H9 (cell line): ENCODE measurements around the gene MRPS15. TPM values are rescaled to one million over a fixed set of nuclear protein-coding genes. Genes with fewer than 3 reads are reported as not detected.
A peak's percentile ranks its signal among the peaks of the same experiment; 100 is the strongest.
"Not testable (repeated sequence)": the region's sequence is repeated elsewhere in the genome, so short reads cannot be mapped to it uniquely, and the experiment has no call there.

ENCODE experiments used
- DNase-seq: peaks from one replicate; pipeline ENCODE4 v3.0.0-alpha.2; 2017
- H2AFZ ChIP-seq: one replicate; pipeline ENCODE4 v1.6.1; 2013; ENCODE audit warnings: mild to moderate bottlenecking, low read length, control low read depth, moderate library complexity
- H2AK5ac ChIP-seq: 2 replicates; pipeline ENCODE4 v1.6.1; 2013; ENCODE audit warnings: low read length, control low read depth, mixed read lengths; ENCODE audit not compliant: insufficient read length
- H2BK120ac ChIP-seq: one replicate; pipeline ENCODE4 v1.6.1; 2013; ENCODE audit warnings: low read depth, mild to moderate bottlenecking, low read length, control low read depth, inconsistent platforms; ENCODE audit not compliant: poor library complexity, severe bottlenecking
- H2BK12ac ChIP-seq: 2 replicates; pipeline ENCODE4 v1.6.1; 2013; ENCODE audit warnings: low read length, control low read depth, mixed read lengths, low read depth; ENCODE audit not compliant: insufficient read length
- H2BK15ac ChIP-seq: 2 replicates; pipeline ENCODE4 v1.6.1; 2013; ENCODE audit warnings: low read depth, low read length, control low read depth
- H2BK20ac ChIP-seq: one replicate; pipeline ENCODE4 v1.6.1; 2013; ENCODE audit warnings: low read depth, mild to moderate bottlenecking, low read length, control low read depth, inconsistent platforms; ENCODE audit not compliant: poor library complexity, severe bottlenecking
- H2BK5ac ChIP-seq: 2 replicates; pipeline ENCODE4 v1.6.1; 2013; ENCODE audit warnings: low read length, control low read depth, mixed read lengths; ENCODE audit not compliant: insufficient read length
- H3K14ac ChIP-seq: 2 replicates; pipeline ENCODE4 v1.6.1; 2013; ENCODE audit warnings: low read length, control low read depth; ENCODE audit not compliant: insufficient read depth
- H3K18ac ChIP-seq: 2 replicates; pipeline ENCODE4 v1.6.1; 2013; ENCODE audit warnings: low read depth, mild to moderate bottlenecking, mixed read lengths, low read length, control low read depth; ENCODE audit not compliant: insufficient read length
- H3K23ac ChIP-seq: 2 replicates; pipeline ENCODE4 v1.6.1; 2013; ENCODE audit warnings: low read length, control low read depth, mixed read lengths, low read depth; ENCODE audit not compliant: insufficient read length
- H3K23me2 ChIP-seq: 2 replicates; pipeline ENCODE4 v1.6.1; 2013; ENCODE audit warnings: low read depth, mild to moderate bottlenecking, mixed read lengths, low read length, control low read depth; ENCODE audit not compliant: insufficient read length, poor library complexity, severe bottlenecking
- H3K27ac ChIP-seq: 2 replicates; pipeline ENCODE4 v1.5.1; 2013; ENCODE audit warnings: low read length, control low read depth, mixed read lengths, low read depth; ENCODE audit not compliant: insufficient read length
- H3K27me3 ChIP-seq: 2 replicates; pipeline ENCODE4 v1.6.1; 2013; ENCODE audit warnings: low read length, control low read depth, inconsistent platforms; ENCODE audit not compliant: insufficient read depth
- H3K4ac ChIP-seq: 2 replicates; pipeline ENCODE4 v1.6.1; 2013; ENCODE audit warnings: low read depth, mild to moderate bottlenecking, control low read depth, inconsistent platforms, low read length, moderate library complexity
- H3K4me1 ChIP-seq: 2 replicates; pipeline ENCODE4 v1.6.1; 2013; ENCODE audit warnings: low read length, control low read depth, inconsistent platforms; ENCODE audit not compliant: insufficient read depth
- H3K4me2 ChIP-seq: 2 replicates; pipeline ENCODE4 v1.6.1; 2013; ENCODE audit warnings: low read length, control low read depth, mixed read lengths; ENCODE audit not compliant: insufficient read length, insufficient read depth
- H3K56ac ChIP-seq: 2 replicates; pipeline ENCODE4 v1.6.1; 2013; ENCODE audit warnings: low read depth, mild to moderate bottlenecking, mixed read lengths, low read length, control low read depth; ENCODE audit not compliant: insufficient read length
- H3K79me1 ChIP-seq: 2 replicates; pipeline ENCODE4 v1.6.1; 2013; ENCODE audit warnings: low read depth, mild to moderate bottlenecking, moderate library complexity, low read length, control low read depth, inconsistent platforms; ENCODE audit not compliant: insufficient read depth, poor library complexity, severe bottlenecking
- H3K79me2 ChIP-seq: 2 replicates; pipeline ENCODE4 v1.6.1; 2013; ENCODE audit warnings: low read length, control low read depth, inconsistent platforms; ENCODE audit not compliant: insufficient read depth
- H3K9ac ChIP-seq: 2 replicates; pipeline ENCODE4 v1.6.1; 2013; ENCODE audit warnings: low read length, control low read depth, mixed read lengths; ENCODE audit not compliant: insufficient read length; ENCODE audit errors: extremely low read depth
- H3K9me3 ChIP-seq: one replicate; pipeline ENCODE4 v1.6.1; 2013; ENCODE audit warnings: low read depth, low read length, inconsistent platforms; ENCODE audit not compliant: control insufficient read depth
- H3T11ph ChIP-seq: one replicate; pipeline ENCODE4 v1.6.1; 2013; ENCODE audit warnings: mild to moderate bottlenecking, low read length, control low read depth, inconsistent platforms
- H4K20me1 ChIP-seq: one replicate; pipeline ENCODE4 v1.6.1; 2013; ENCODE audit not compliant: control insufficient read depth, insufficient read length, insufficient read depth
- H4K5ac ChIP-seq: 2 replicates; pipeline ENCODE4 v1.6.1; 2013; ENCODE audit warnings: low read depth, mild to moderate bottlenecking, mixed read lengths, low read length, control low read depth; ENCODE audit not compliant: insufficient read length
- H4K8ac ChIP-seq: replicated peaks from 2 replicates; pipeline ENCODE4 v1.6.1; 2013; ENCODE audit warnings: low read length, control low read depth, mixed read lengths, low read depth; ENCODE audit not compliant: insufficient read length
- H4K91ac ChIP-seq: 2 replicates; pipeline ENCODE4 v1.6.1; 2013; ENCODE audit warnings: low read depth, mild to moderate bottlenecking, moderate library complexity, mixed read lengths, low read length, control low read depth; ENCODE audit not compliant: insufficient read length
- H3K27ac Mint-ChIP-seq, 3 experiments: 2 replicates in 2 of 3; 3 replicates in 1 of 3; pipeline ENCODE4 v1.8.0; 2020 to 2021; ENCODE audit warnings: mixed read lengths in 3 of 3, mild to moderate bottlenecking in 1 of 3, moderate library complexity in 1 of 3
- H3K27me3 Mint-ChIP-seq: 2 replicates; pipeline ENCODE4 v1.8.0; 2021; ENCODE audit warnings: low read depth, mild to moderate bottlenecking, moderate library complexity, mixed read lengths
- H3K36me3 Mint-ChIP-seq, 3 experiments: 2 replicates in 2 of 3; 3 replicates in 1 of 3; pipeline ENCODE4 v1.8.0; 2020 to 2021; ENCODE audit warnings: low read depth in 3 of 3, mixed read lengths in 3 of 3; ENCODE audit not compliant: insufficient read depth in 1 of 3
- H3K4me1 Mint-ChIP-seq, 2 experiments: 2 replicates each; pipeline ENCODE4 v1.8.0; 2020; ENCODE audit warnings: mixed read lengths in 2 of 2
- H3K4me3 Mint-ChIP-seq, 2 experiments: 2 replicates in 1 of 2; 3 replicates in 1 of 2; pipeline ENCODE4 v1.8.0; 2020 to 2021; ENCODE audit warnings: mild to moderate bottlenecking in 2 of 2, mixed read lengths in 2 of 2, moderate library complexity in 1 of 2
- H3K9me3 Mint-ChIP-seq, 2 experiments: 2 replicates in 1 of 2; 3 replicates in 1 of 2; pipeline ENCODE4 v1.8.0; 2020; ENCODE audit warnings: mild to moderate bottlenecking in 2 of 2, mixed read lengths in 2 of 2, moderate library complexity in 1 of 2
- CTCF ChIP-seq: fragments of 200-600 bp; sonication (generic); conservative IDR thresholded peaks from 3 replicates; pipeline ENCODE4 v1.8.0; 2021; ENCODE audit warnings: antibody characterized with exemption, mild to moderate bottlenecking
- WGBS: extraction: QIAGEN DNeasy Blood & Tissue Kit; methylation state at CpG from one replicate; pipeline ENCODE4 v1.1.7; 2013; ENCODE audit warnings: missing lambda C conversion rate, low lambda C conversion rate, mixed read lengths; ENCODE audit not compliant: insufficient read length; ENCODE audit errors: extremely low coverage; 5-methylcytosine and 5-hydroxymethylcytosine counted together
- total RNA-seq: library from RNA; stranded (reverse); gene quantifications from 2 replicates; pipeline ENCODE4 v1.2.1, GENCODE V29; 2021

MRPS15 gene
- total RNA-seq, 1 experiment from 2014 or later = 111 TPM

- Mint-ChIP-seq H3K9me3 (no peaks in the 10 kb centered on the region), H3K4me3 (no peak overlapping the region), H3K27ac (no peak overlapping the region), H3K36me3 (no peaks in the 10 kb centered on the region), H3K27me3 (no peaks in the 10 kb centered on the region), H3K4me1 (peaks cover 17 to 19% of the 10 kb centered on the region in 2 experiments)
- Histone ChIP-seq H3K56ac (no peak overlapping the region), H3K14ac (no peak overlapping the region), H4K5ac (no peak overlapping the region), H3K27me3 (no peaks in the 10 kb centered on the region), H3K4ac (no peak overlapping the region), H2AFZ (no peak overlapping the region), H3K79me1 (no peaks in the 10 kb centered on the region), H2AK5ac (no peak overlapping the region), H4K91ac (no peak overlapping the region), H3K79me2 (no peaks in the 10 kb centered on the region), H2BK12ac (no peak overlapping the region), H3T11ph (no peak overlapping the region), H3K18ac (no peak overlapping the region), H4K20me1 (no peaks in the 10 kb centered on the region), H3K9me3 (no peaks in the 10 kb centered on the region), H2BK15ac (no peak overlapping the region), H3K23me2 (no peaks in the 10 kb centered on the region), H3K4me1 (no peaks in the 10 kb centered on the region), H2BK20ac (no peak overlapping the region), H4K8ac (no peak overlapping the region), H2BK120ac (no peak overlapping the region), H3K4me2 (no peak overlapping the region), H3K27ac (no peak overlapping the region), H2BK5ac (no peak overlapping the region), H3K9ac (no peak overlapping the region), H3K23ac (no peak overlapping the region)
- WGBS = no CpG with 5 or more reads among the region's 15 CpGs
- no peak for DNase-seq
- TF ChIP-seq CTCF = no peak
These were observed 47.9 kb upstream of the MRPS15 start for GRCh38 chr1:36511804-36512798.

- Mint-ChIP-seq H3K4me1 (peaks cover 14 to 17% of the 10 kb centered on the region in 2 experiments), H3K27ac (peak overlapping the region in 1 of 3 experiments; percentile 65; a peak in 1 of 7 replicates)
- not testable (repeated sequence) for H3T11ph ChIP-seq, H2BK20ac ChIP-seq, H3K4me3 Mint-ChIP-seq, H3K14ac ChIP-seq, H3K9me3 ChIP-seq, H2AK5ac ChIP-seq, H3K18ac ChIP-seq, H3K9ac ChIP-seq, H2BK120ac ChIP-seq, H3K4me2 ChIP-seq, H2AFZ ChIP-seq, H4K8ac ChIP-seq, H4K91ac ChIP-seq, H2BK15ac ChIP-seq, H3K79me2 ChIP-seq, H4K20me1 ChIP-seq, H3K4me1 ChIP-seq, H3K23me2 ChIP-seq, H4K5ac ChIP-seq, H3K36me3 Mint-ChIP-seq, H3K27me3 ChIP-seq, H3K9me3 Mint-ChIP-seq, H2BK12ac ChIP-seq, DNase-seq, H3K56ac ChIP-seq, H2BK5ac ChIP-seq, H3K27ac ChIP-seq, H3K27me3 Mint-ChIP-seq, H3K23ac ChIP-seq, H3K79me1 ChIP-seq, H3K4ac ChIP-seq
- WGBS = no CpG with 5 or more reads among the region's 2 CpGs
These were observed 47.0 kb upstream of the MRPS15 start for GRCh38 chr1:36511220-36511619.
